ENCODE data around the gene GALNT17.
A peak's percentile ranks its signal among the peaks of the same experiment; 100 is the strongest.
"Not testable (repeated sequence)": the region's sequence is repeated elsewhere in the genome, so short reads cannot be mapped to it uniquely, and the experiment has no call there.

GALNT17 gene

GRCh38 chr7:71721742-71722141, 589.8 kb downstream of the GALNT17 start:
- H3K27me3 ChIP-seq (ENCODE audit: insufficient read depth, insufficient read length) = no peaks in the 10 kb centered on the region
- TF ChIP-seq YY1 (IDR thresholded peaks at IDR 0.05; ENCODE audit: insufficient read depth, insufficient read length) = no peak
- TF ChIP-seq ZNF274 (IDR thresholded peaks at IDR 0.05; ENCODE audit: low read depth, low read length) = no peak
- TF ChIP-seq SUZ12 (IDR thresholded peaks at IDR 0.05; ENCODE audit: extremely low read depth, insufficient read depth, insufficient read length) = no peak

GRCh38 chr7:71723859-71724258, 591.9 kb downstream of the GALNT17 start:
- Histone ChIP-seq H3K27me3 (ENCODE audit: insufficient read depth, insufficient read length) (no peaks in the 10 kb centered on the region), H3K9me3 (ENCODE audit: insufficient read depth, low read length) (no peaks in the 10 kb centered on the region; the same call in 1 of the 2 replicates), H3K9ac (ENCODE audit: insufficient read length, low read depth) (no peak overlapping the region), H3K36me3 (ENCODE audit: insufficient read depth, insufficient read length, low read length) (no peaks in the 10 kb centered on the region), H3K4me3 (ENCODE audit: insufficient read length, low read depth) (no peak overlapping the region), H3K4me1 (ENCODE audit: insufficient read depth, insufficient read length) (no peaks in the 10 kb centered on the region)
- DNase-seq (ENCODE audit: low read depth, low spot score) = no peak
- TF ChIP-seq YY1 (IDR thresholded peaks at IDR 0.05; ENCODE audit: insufficient read depth, insufficient read length) (no peak), SUZ12 (IDR thresholded peaks at IDR 0.05; ENCODE audit: extremely low read depth, insufficient read depth, insufficient read length) (no peak), ZNF274 (IDR thresholded peaks at IDR 0.05; ENCODE audit: low read depth, low read length) (no peak)

More at GRCh38 chr7:71721742-71722141, 589.8 kb downstream of the GALNT17 start:
- no peaks in the 10 kb centered on the region; the same call in 1 of the 2 replicates for H3K9me3 ChIP-seq (ENCODE audit: insufficient read depth, low read length)
- no peaks in the 10 kb centered on the region for H3K36me3 ChIP-seq (ENCODE audit: insufficient read depth, insufficient read length, low read length)
- no peaks in the 10 kb centered on the region for H3K4me1 ChIP-seq (ENCODE audit: insufficient read depth, insufficient read length)
- H3K4me3 ChIP-seq (ENCODE audit: insufficient read length, low read depth) = no peak overlapping the region
- DNase-seq (ENCODE audit: low read depth, low spot score) = no peak
- no peak overlapping the region for H3K9ac ChIP-seq (ENCODE audit: insufficient read length, low read depth)

- no peak for TF ChIP-seq ZNF274 (IDR thresholded peaks at IDR 0.05; ENCODE audit: low read depth, low read length)
- no peak for TF ChIP-seq SUZ12 (IDR thresholded peaks at IDR 0.05; ENCODE audit: extremely low read depth, insufficient read depth, insufficient read length)
- TF ChIP-seq YY1 (IDR thresholded peaks at IDR 0.05; ENCODE audit: insufficient read depth, insufficient read length) = no peak
- H3K27me3 ChIP-seq (ENCODE audit: insufficient read depth, insufficient read length) = no peaks in the 10 kb centered on the region
- no peak overlapping the region for H3K9ac ChIP-seq (ENCODE audit: insufficient read length, low read depth)
- no peak for DNase-seq (ENCODE audit: low read depth, low spot score)
- no peak overlapping the region for H3K4me3 ChIP-seq (ENCODE audit: insufficient read length, low read depth)
- H3K9me3 ChIP-seq (ENCODE audit: insufficient read depth, low read length) = no peaks in the 10 kb centered on the region; the same call in 1 of the 2 replicates
- H3K36me3 ChIP-seq (ENCODE audit: insufficient read depth, insufficient read length, low read length) = no peaks in the 10 kb centered on the region
- H3K4me1 ChIP-seq (ENCODE audit: insufficient read depth, insufficient read length) = no peaks in the 10 kb centered on the region
Measured at GRCh38 chr7:71727347-71727746, 595.4 kb downstream of the GALNT17 start.

- no peak for DNase-seq (ENCODE audit: low read depth, low spot score)
- Histone ChIP-seq H3K4me3 (ENCODE audit: insufficient read length, low read depth) (no peak overlapping the region), H3K9me3 (ENCODE audit: insufficient read depth, low read length) (no peaks in the 10 kb centered on the region; the same call in 1 of the 2 replicates), H3K27me3 (ENCODE audit: insufficient read depth, insufficient read length) (no peaks in the 10 kb centered on the region), H3K36me3 (ENCODE audit: insufficient read depth, insufficient read length, low read length) (no peaks in the 10 kb centered on the region), H3K4me1 (ENCODE audit: insufficient read depth, insufficient read length) (peaks cover 2% of the 10 kb centered on the region), H3K9ac (ENCODE audit: insufficient read length, low read depth) (no peak overlapping the region)
- TF ChIP-seq YY1 (IDR thresholded peaks at IDR 0.05; ENCODE audit: insufficient read depth, insufficient read length) (no peak), ZNF274 (IDR thresholded peaks at IDR 0.05; ENCODE audit: low read depth, low read length) (no peak), SUZ12 (IDR thresholded peaks at IDR 0.05; ENCODE audit: extremely low read depth, insufficient read depth, insufficient read length) (no peak)
Measured at GRCh38 chr7:71731740-71732139, 599.8 kb downstream of the GALNT17 start.

GRCh38 chr7:71733107-71733870, 601.3 kb downstream of the GALNT17 start:
- Histone ChIP-seq H3K4me3 (ENCODE audit: insufficient read length, low read depth) (no peak overlapping the region), H3K36me3 (ENCODE audit: insufficient read depth, insufficient read length, low read length) (no peaks in the 10 kb centered on the region), H3K27me3 (ENCODE audit: insufficient read depth, insufficient read length) (no peaks in the 10 kb centered on the region), H3K9me3 (ENCODE audit: insufficient read depth, low read length) (no peaks in the 10 kb centered on the region; the same call in 1 of the 2 replicates), H3K9ac (ENCODE audit: insufficient read length, low read depth) (no peak overlapping the region), H3K4me1 (ENCODE audit: insufficient read depth, insufficient read length) (peaks cover 2% of the 10 kb centered on the region)
- TF ChIP-seq ZNF274 (IDR thresholded peaks at IDR 0.05; ENCODE audit: low read depth, low read length) = no peak
- no peak for TF ChIP-seq YY1 (IDR thresholded peaks at IDR 0.05; ENCODE audit: insufficient read depth, insufficient read length)
- TF ChIP-seq SUZ12 (IDR thresholded peaks at IDR 0.05; ENCODE audit: extremely low read depth, insufficient read depth, insufficient read length) = no peak
- peak; percentile 90 for DNase-seq (ENCODE audit: low read depth, low spot score)

- no peaks in the 10 kb centered on the region; the same call in 1 of the 2 replicates for H3K9me3 ChIP-seq (ENCODE audit: insufficient read depth, low read length)
- TF ChIP-seq SUZ12 (IDR thresholded peaks at IDR 0.05; ENCODE audit: extremely low read depth, insufficient read depth, insufficient read length) (no peak), ZNF274 (IDR thresholded peaks at IDR 0.05; ENCODE audit: low read depth, low read length) (no peak), YY1 (IDR thresholded peaks at IDR 0.05; ENCODE audit: insufficient read depth, insufficient read length) (no peak)
- no peak overlapping the region for H3K4me3 ChIP-seq (ENCODE audit: insufficient read length, low read depth)
- peak; percentile 90 for DNase-seq (ENCODE audit: low read depth, low spot score)
- no peak overlapping the region for H3K9ac ChIP-seq (ENCODE audit: insufficient read length, low read depth)
- H3K4me1 ChIP-seq (ENCODE audit: insufficient read depth, insufficient read length) = peaks cover 2% of the 10 kb centered on the region
- H3K36me3 ChIP-seq (ENCODE audit: insufficient read depth, insufficient read length, low read length) = no peaks in the 10 kb centered on the region
- H3K27me3 ChIP-seq (ENCODE audit: insufficient read depth, insufficient read length) = no peaks in the 10 kb centered on the region
Measured at GRCh38 chr7:71735961-71736556, 604.1 kb downstream of the GALNT17 start.

GRCh38 chr7:71737931-71738540, 606.1 kb downstream of the GALNT17 start:
- not testable (repeated sequence) for DNase-seq (ENCODE audit: low read depth, low spot score); H3K9me3 ChIP-seq (ENCODE audit: insufficient read depth, low read length); H3K4me1 ChIP-seq (ENCODE audit: insufficient read depth, insufficient read length); H3K36me3 ChIP-seq (ENCODE audit: insufficient read depth, insufficient read length, low read length); H3K9ac ChIP-seq (ENCODE audit: insufficient read length, low read depth); H3K4me3 ChIP-seq (ENCODE audit: insufficient read length, low read depth); H3K27me3 ChIP-seq (ENCODE audit: insufficient read depth, insufficient read length)
